KMS-11 (cell line): Measurements from ENCODE around the gene TCIRG1.

ENCODE experiments used
- H2AFZ ChIP-seq: fragments of 200-600 bp; sonication (generic); 2 replicates; pipeline ENCODE4 v1.6.1; 2016; ENCODE audit warnings: antibody characterized with exemption, mixed run types, low read depth
- H3K27ac ChIP-seq: fragments of 200-600 bp; sonication (generic); 2 replicates; pipeline ENCODE4 v1.6.1; 2016; ENCODE audit warnings: mild to moderate bottlenecking, mixed run types
- H3K27me3 ChIP-seq: fragments of 200-600 bp; sonication (generic); 2 replicates; pipeline ENCODE4 v1.6.1; 2017; ENCODE audit warnings: mild to moderate bottlenecking, low read depth, mixed run types, moderate library complexity; ENCODE audit not compliant: insufficient read depth
- H3K36me3 ChIP-seq: fragments of 200-600 bp; sonication (generic); 2 replicates; pipeline ENCODE4 v1.6.1; 2017; ENCODE audit warnings: mild to moderate bottlenecking, mixed run types; ENCODE audit not compliant: insufficient read depth
- H3K4me1 ChIP-seq: fragments of 200-600 bp; sonication (generic); 2 replicates; pipeline ENCODE4 v1.6.1; 2016; ENCODE audit warnings: mild to moderate bottlenecking, low read depth, mixed run types; ENCODE audit not compliant: poor library complexity, severe bottlenecking
- H3K4me2 ChIP-seq: fragments of 200-600 bp; sonication (generic); 2 replicates; pipeline ENCODE4 v1.7.0; 2016; ENCODE audit warnings: mild to moderate bottlenecking, mixed run types
- H3K4me3 ChIP-seq: fragments of 200-600 bp; sonication (generic); IDR thresholded peaks from 2 replicates; pipeline ENCODE4 v1.6.1; 2017; ENCODE audit warnings: low read depth, low read length, mixed read lengths; ENCODE audit not compliant: insufficient read depth
- H3K79me2 ChIP-seq: fragments of 200-600 bp; sonication (generic); 2 replicates; pipeline ENCODE4 v1.6.1; 2016; ENCODE audit warnings: low read depth, mixed run types; ENCODE audit not compliant: insufficient read depth
- H3K9ac ChIP-seq: fragments of 200-600 bp; sonication (generic); 2 replicates; pipeline ENCODE4 v1.6.1; 2016; ENCODE audit warnings: mild to moderate bottlenecking, mixed run types
- H4K20me1 ChIP-seq: fragments of 200-600 bp; sonication (generic); 2 replicates; pipeline ENCODE4 v1.6.1; 2016; ENCODE audit warnings: mild to moderate bottlenecking, mixed run types; ENCODE audit not compliant: insufficient read depth
- CTCF ChIP-seq: fragments of 200-600 bp; sonication (generic); conservative IDR thresholded peaks from 2 replicates; pipeline ENCODE4 v1.6.1; 2017; ENCODE audit warnings: low read depth, mild to moderate bottlenecking, antibody characterized with exemption, low read length, moderate library complexity, mixed read lengths

Gene TCIRG1

DNA sequence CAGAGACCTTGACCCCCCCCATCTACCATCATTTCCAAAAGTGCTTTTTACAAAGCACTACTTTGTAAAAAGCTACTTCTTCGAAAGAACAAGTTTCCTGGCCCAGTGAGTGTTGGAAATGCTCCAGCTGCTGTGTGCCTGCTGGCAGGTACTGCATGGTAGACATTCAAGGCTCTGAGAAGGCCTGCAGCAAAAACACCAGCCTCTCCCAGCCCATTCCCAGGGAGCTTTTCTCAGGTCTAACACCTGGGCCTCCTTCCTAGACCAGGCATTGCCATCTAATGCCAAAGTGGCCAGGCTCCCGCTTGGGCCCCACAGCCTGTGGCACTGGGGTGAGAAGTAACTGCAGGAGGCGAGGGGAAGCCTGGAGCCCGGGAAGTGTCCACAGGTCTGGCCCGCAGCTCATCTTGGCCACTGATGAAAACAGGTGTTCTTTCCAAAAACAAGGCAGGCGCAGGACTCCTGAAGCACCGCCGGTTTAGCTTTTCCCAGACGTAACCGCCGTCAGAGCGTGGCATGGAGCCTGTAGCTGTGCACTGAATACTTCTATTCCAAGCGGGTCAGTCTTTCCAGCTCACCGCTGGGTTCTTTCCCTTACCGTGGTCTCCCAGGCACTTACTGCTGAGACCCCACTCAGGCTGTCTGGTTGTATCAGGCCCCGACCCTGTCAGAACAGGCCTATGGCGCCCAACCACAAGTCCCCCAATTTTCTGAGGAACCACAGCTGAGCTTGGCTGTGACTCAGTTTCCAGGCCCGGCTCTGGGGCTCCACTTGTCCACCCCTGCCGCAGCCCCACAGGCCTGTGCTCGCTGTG is 1.2 kb upstream of the TCIRG1 start:
- no peak overlapping the region for H2AFZ ChIP-seq
- no peak for TF ChIP-seq CTCF
- no peak overlapping the region for H3K27ac ChIP-seq
- H3K4me3 ChIP-seq, result no peak overlapping the region
- peaks cover 39% of the 10 kb centered on the region for H3K4me1 ChIP-seq
- H3K9ac ChIP-seq, result no peak overlapping the region
- H3K27me3 ChIP-seq, result no peaks in the 10 kb centered on the region
- H3K4me2 ChIP-seq, result no peak overlapping the region; the same call in 1 of the 2 replicates
- H4K20me1 ChIP-seq, result no peaks in the 10 kb centered on the region
- no peaks in the 10 kb centered on the region for H3K36me3 ChIP-seq
- H3K79me2 ChIP-seq, result peaks cover 12% of the 10 kb centered on the region; the same call in 1 of the 2 replicates

GRCh38 chr11:68038226-68038717 is 553 bp upstream of the TCIRG1 start:
- Histone ChIP-seq H3K4me3 (no peak overlapping the region), H2AFZ (no peak overlapping the region), H3K9ac (peak overlapping the region; percentile 70; the same call in 1 of the 2 replicates), H3K36me3 (no peaks in the 10 kb centered on the region), H3K27ac (no peak overlapping the region), H3K4me2 (peak overlapping the region; percentile 99; the same call in 1 of the 2 replicates), H4K20me1 (no peaks in the 10 kb centered on the region), H3K4me1 (peaks cover 39% of the 10 kb centered on the region), H3K27me3 (no peaks in the 10 kb centered on the region), H3K79me2 (peaks cover 12% of the 10 kb centered on the region; the same call in 1 of the 2 replicates)
- no peak for TF ChIP-seq CTCF

GRCh38 chr11:68039526-68040086 is 781 bp downstream of the TCIRG1 start:
- peaks cover 39% of the 10 kb centered on the region for H3K4me1 ChIP-seq
- peak overlapping the region; percentile 70; the same call in 1 of the 2 replicates for H3K9ac ChIP-seq
- H2AFZ ChIP-seq, result peak overlapping the region; percentile 70; the same call in 1 of the 2 replicates
- no peak overlapping the region for H3K4me3 ChIP-seq
- H3K36me3 ChIP-seq, result no peaks in the 10 kb centered on the region
- peak overlapping the region; percentile 99 for H3K4me2 ChIP-seq
- H3K79me2 ChIP-seq, result peaks cover 12% of the 10 kb centered on the region; the same call in 1 of the 2 replicates
- no peak for TF ChIP-seq CTCF
- H3K27me3 ChIP-seq, result no peaks in the 10 kb centered on the region
- H4K20me1 ChIP-seq, result no peaks in the 10 kb centered on the region
- H3K27ac ChIP-seq, result peak overlapping the region; percentile 73

DNA sequence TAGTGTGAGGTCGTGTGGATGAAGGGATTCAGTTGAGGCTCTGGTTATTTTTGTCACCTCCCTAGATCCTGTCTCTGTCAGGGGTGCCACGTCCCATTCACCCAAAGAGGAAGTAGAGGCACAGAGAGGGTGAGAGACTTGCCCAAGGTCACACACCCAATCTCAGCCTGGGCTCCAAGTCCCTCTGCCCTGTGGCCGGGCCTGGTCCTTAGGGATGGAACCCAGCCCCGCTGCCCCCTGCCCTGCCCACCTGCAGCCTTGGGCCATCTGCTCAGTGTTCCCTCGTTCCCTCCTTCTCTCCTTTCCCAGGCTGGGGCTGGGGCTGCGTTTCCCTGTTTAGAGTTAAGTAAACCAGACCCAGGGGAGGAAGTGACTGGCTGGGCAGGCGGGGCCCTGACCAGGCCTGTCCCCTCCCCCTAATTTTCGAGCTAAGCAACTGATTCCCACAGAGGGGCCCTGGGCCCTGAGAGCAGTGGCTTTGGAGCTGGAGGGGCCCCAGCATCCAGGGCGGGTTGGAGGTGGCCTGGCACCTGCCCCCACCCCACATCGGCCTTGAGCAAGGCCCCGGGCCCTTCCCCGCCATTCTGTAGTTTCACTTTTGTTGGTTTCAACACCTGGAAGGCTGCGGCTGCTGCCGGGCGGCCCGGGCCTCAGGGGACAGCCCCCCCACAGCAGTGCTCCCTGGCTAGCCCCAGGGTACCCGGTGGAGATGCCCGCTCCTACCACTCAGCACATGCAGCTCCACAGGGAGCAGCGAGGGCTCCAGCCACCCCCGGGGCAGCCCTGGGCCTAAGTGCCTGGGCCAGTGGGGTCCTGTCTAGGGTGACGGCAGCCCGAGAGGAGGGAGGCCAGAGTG is 1.5 kb downstream of the TCIRG1 start:
- Histone ChIP-seq H2AFZ (peak overlapping the region; percentile 70), H3K27ac (peak overlapping the region; percentile 73), H3K4me3 (no peak overlapping the region)

More for the DNA sequence above, 1.5 kb downstream of the TCIRG1 start:
- H4K20me1 ChIP-seq, result no peaks in the 10 kb centered on the region
- H3K79me2 ChIP-seq, result peaks cover 12% of the 10 kb centered on the region; the same call in 1 of the 2 replicates
- H3K36me3 ChIP-seq, result no peaks in the 10 kb centered on the region
- no peak for TF ChIP-seq CTCF
- H3K27me3 ChIP-seq, result no peaks in the 10 kb centered on the region
- H3K4me1 ChIP-seq, result peaks cover 39% of the 10 kb centered on the region
- peak overlapping the region; percentile 70 for H3K9ac ChIP-seq
- peak overlapping the region; percentile 99 for H3K4me2 ChIP-seq
